ENCODE measurements around the gene ATP11A. TPM values are rescaled to one million over a fixed set of nuclear protein-coding genes. Genes with fewer than 3 reads are reported as not detected.
A peak's percentile ranks its signal among the peaks of the same experiment; 100 is the strongest.

ATP11A gene
- total and polyA plus RNA-seq, 9 donors: 6.6 to 72.7 (median 34.9) TPM

- H3K36me3 ChIP-seq: no peaks in the 10 kb centered on the region
- intact Hi-C loops (cut with DNase I): no loop called here
- H3K4me1 ChIP-seq (ENCODE audit: insufficient read depth): peaks cover 4% of the 10 kb centered on the region
- no peak for TF ChIP-seq CTCF (IDR thresholded peaks at IDR 0.05)
- 14 to 22% (median 19%) methylated on average over 22 of the region's 22 CpGs for WGBS, 3 donors
- H3K27ac ChIP-seq: no peak overlapping the region
- H3K4me3 ChIP-seq: no peak overlapping the region
- no peaks in the 10 kb centered on the region for H3K27me3 ChIP-seq
- DNase-seq: peak in 1 of 5 donors; percentile 16
- H3K9me3 ChIP-seq: no peaks in the 10 kb centered on the region
Observed at GRCh38 chr13:112892426-112893206, 202.8 kb downstream of the ATP11A start.

GRCh38 chr13:112893207-112893569 lies 203.3 kb downstream of the ATP11A start:
- Histone ChIP-seq H3K36me3 (no peaks in the 10 kb centered on the region), H3K27me3 (no peaks in the 10 kb centered on the region), H3K9me3 (no peaks in the 10 kb centered on the region), H3K27ac (no peak overlapping the region), H3K4me1 (ENCODE audit: insufficient read depth) (peaks cover 4% of the 10 kb centered on the region), H3K4me3 (no peak overlapping the region)
- no peak for DNase-seq
- 65 to 81% (median 76%) methylated on average over 7 of the region's 7 CpGs for WGBS, 3 donors
- intact Hi-C loops (cut with DNase I): no loop called here
- TF ChIP-seq CTCF (IDR thresholded peaks at IDR 0.05) (no peak), POLR2A (IDR thresholded peaks at IDR 0.05) (no peak), EP300 (IDR thresholded peaks at IDR 0.05) (no peak)

GRCh38 chr13:112893570-112894422 lies 204.0 kb downstream of the ATP11A start:
- intact Hi-C loops (cut with DNase I): no loop called here
- 9 to 18% (median 12%) methylated on average over 17 to 38 of the region's 51 CpGs for WGBS, 3 donors
- peak in 3 of 5 donors; percentile 53 to 57 (median 57) for DNase-seq
- peaks cover 4% of the 10 kb centered on the region for H3K4me1 ChIP-seq (ENCODE audit: insufficient read depth)
- no peaks in the 10 kb centered on the region for H3K9me3 ChIP-seq
- H3K27ac ChIP-seq: no peak overlapping the region
- peak overlapping the region; percentile 21 for H3K4me3 ChIP-seq
- no peaks in the 10 kb centered on the region for H3K36me3 ChIP-seq
- TF ChIP-seq CTCF (IDR thresholded peaks at IDR 0.05): no peak
- no peak for TF ChIP-seq POLR2A (IDR thresholded peaks at IDR 0.05)
- no peak for TF ChIP-seq EP300 (IDR thresholded peaks at IDR 0.05)
- no peaks in the 10 kb centered on the region for H3K27me3 ChIP-seq

GRCh38 chr13:112894423-112894672 lies 204.5 kb downstream of the ATP11A start:
- WGBS, 3 donors: 0 to 2% (median 1%) methylated on average over 2 to 34 of the region's 34 CpGs
- no peak overlapping the region for H3K27ac ChIP-seq
- no peak for TF ChIP-seq POLR2A (IDR thresholded peaks at IDR 0.05)
- no peak for TF ChIP-seq CTCF (IDR thresholded peaks at IDR 0.05)
- no peak for TF ChIP-seq EP300 (IDR thresholded peaks at IDR 0.05)
- intact Hi-C loops (cut with DNase I): no loop called here
- peak overlapping the region; percentile 21 for H3K4me3 ChIP-seq
- no peaks in the 10 kb centered on the region for H3K36me3 ChIP-seq
- H3K9me3 ChIP-seq: no peaks in the 10 kb centered on the region
- H3K4me1 ChIP-seq (ENCODE audit: insufficient read depth): peaks cover 4% of the 10 kb centered on the region
- no peaks in the 10 kb centered on the region for H3K27me3 ChIP-seq
- DNase-seq: peak in 1 of 5 donors; percentile 30
